ENCODE data around the gene CORO1A.
"Not testable (repeated sequence)": the region's sequence is repeated elsewhere in the genome, so short reads cannot be mapped to it uniquely, and the experiment has no call there.

CORO1A gene

GRCh38 chr16:30173054-30173453 is 10.3 kb upstream of the CORO1A start:
- no peak for DNase-seq

- DNase-seq = not testable (repeated sequence)
Measured at GRCh38 chr16:30176876-30177275, 6.5 kb upstream of the CORO1A start.

GRCh38 chr16:30179195-30179594 is 4.2 kb upstream of the CORO1A start:
- no peak for DNase-seq

- no peak for DNase-seq
Measured at GRCh38 chr16:30179931-30180330, 3.5 kb upstream of the CORO1A start.

- DNase-seq = no peak
Measured at GRCh38 chr16:30180741-30181140, 2.7 kb upstream of the CORO1A start.

- DNase-seq = peak; percentile 61 to 74
Measured at GRCh38 chr16:30184096-30184890, 891 bp downstream of the CORO1A start.

- DNase-seq = no peak
Measured at GRCh38 chr16:30184891-30185682, 1.7 kb downstream of the CORO1A start.

- no peak for DNase-seq
Measured at GRCh38 chr16:30185683-30186421, 2.5 kb downstream of the CORO1A start.

- no peak for DNase-seq
Measured at GRCh38 chr16:30186444-30186781, 3.0 kb downstream of the CORO1A start.

- peak in 1 of 2 experiments; percentile 17 for DNase-seq
Measured at GRCh38 chr16:30186782-30187555, 3.6 kb downstream of the CORO1A start.

- DNase-seq = no peak
Measured at GRCh38 chr16:30187556-30187865, 4.1 kb downstream of the CORO1A start.

- DNase-seq = no peak
Measured at GRCh38 chr16:30187971-30188561, 4.7 kb downstream of the CORO1A start.

- DNase-seq = not testable (repeated sequence)
Measured at GRCh38 chr16:30191158-30191557, 7.8 kb downstream of the CORO1A start.

GRCh38 chr16:30193098-30193497 is 9.7 kb downstream of the CORO1A start:
- not testable (repeated sequence) for DNase-seq

GRCh38 chr16:30193615-30194014 is 10.2 kb downstream of the CORO1A start, which contains the start of the genes BOLA2B and SLX1A:
TSS of gene BOLA2B (minus strand) at chr16:30193666. CDS start at chr16:30193595, 71 bp downstream.
TSS of gene SLX1A (plus strand) at chr16:30193875. CDS start at chr16:30194085, 210 bp downstream.
- not testable (repeated sequence) for DNase-seq

- not testable (repeated sequence) for DNase-seq
Measured at GRCh38 chr16:30194172-30194925, 10.9 kb downstream of the CORO1A start.

- DNase-seq = not testable (repeated sequence)
Measured at GRCh38 chr16:30197001-30197400, 13.6 kb downstream of the CORO1A start.

GRCh38 chr16:30199049-30199448 is 15.6 kb downstream of the CORO1A start, which contains the start of gene SULT1A3:
TSS of gene SULT1A3 (plus strand) at chr16:30199255. CDS start at chr16:30200729, 1,474 bp downstream.
- DNase-seq = not testable (repeated sequence)

GRCh38 chr16:30199608-30200343 is 16.4 kb downstream of the CORO1A start:
- not testable (repeated sequence) for DNase-seq

GRCh38 chr16:30205541-30206236 is 22.3 kb downstream of the CORO1A start:
- DNase-seq = not testable (repeated sequence)

All from SHP77 (cell line).